ENCODE results near the gene OR52A1.

Gene OR52A1

DNA sequence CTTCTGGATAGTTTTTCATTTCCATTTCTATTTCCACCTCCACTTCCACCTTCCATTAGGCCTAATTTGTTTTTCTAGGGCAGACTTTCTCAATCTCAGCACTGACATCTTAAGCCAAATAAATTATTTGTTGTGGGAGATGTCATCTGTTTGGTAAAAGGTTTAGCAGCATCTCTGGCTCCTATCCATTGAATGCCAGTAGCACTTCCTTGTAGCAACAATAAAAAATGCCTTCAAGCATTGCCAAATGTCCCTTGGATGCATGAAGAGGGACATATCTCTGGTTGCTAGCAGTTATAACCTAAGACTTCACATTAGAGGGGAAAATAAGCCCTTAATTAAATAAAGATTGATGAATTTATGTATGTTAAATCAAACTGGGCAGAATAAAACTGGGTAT is 18.3 kb downstream of the OR52A1 start:
- no peak for DNase-seq (ENCODE audit: extremely low read depth in 1 of 2, low read depth in 1 of 2)

- DNase-seq (ENCODE audit: extremely low read depth in 1 of 2, low read depth in 1 of 2) = no peak
Observed at GRCh38 chr11:5131584-5132335, 22.8 kb downstream of the OR52A1 start.

- no peak for DNase-seq (ENCODE audit: extremely low read depth in 1 of 2, low read depth in 1 of 2)
Observed at GRCh38 chr11:5129457-5129877, 25.1 kb downstream of the OR52A1 start.

GRCh38 chr11:5124891-5125620 is 29.5 kb downstream of the OR52A1 start:
- no peak for DNase-seq (ENCODE audit: extremely low read depth in 1 of 2, low read depth in 1 of 2)

DNA sequence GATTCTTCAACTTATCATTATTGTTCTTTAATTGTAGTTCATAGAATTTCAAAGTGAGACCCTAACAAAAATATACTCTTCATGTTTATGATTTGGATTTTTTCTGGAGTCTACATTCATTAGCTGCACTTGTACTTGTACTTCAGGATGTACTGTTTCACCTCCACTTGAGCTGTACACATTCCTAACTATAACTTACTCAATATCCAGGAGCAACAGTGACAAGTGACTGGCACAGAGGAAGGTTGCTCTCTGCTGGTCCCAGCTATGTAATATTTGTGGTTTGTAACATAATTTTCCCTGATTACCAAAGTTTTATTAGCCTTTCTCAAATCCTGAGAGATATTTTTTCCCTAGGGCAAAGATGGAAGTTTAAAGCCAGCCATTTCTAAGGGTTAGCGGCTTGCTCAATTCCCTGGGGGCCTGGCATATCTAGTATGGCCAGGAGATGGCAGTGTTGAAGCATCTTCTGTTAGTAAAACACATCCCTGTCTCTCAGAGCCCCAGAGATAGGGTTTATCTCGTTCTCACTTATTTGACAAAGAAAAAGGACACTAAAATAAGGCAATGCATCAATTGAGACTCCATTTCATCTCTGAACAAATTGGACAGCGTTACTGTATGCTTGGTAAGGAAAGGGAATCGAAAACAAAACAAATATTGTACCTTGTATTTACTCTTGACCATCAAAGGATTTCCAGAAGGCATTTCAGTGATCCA is 30.6 kb downstream of the OR52A1 start:
- peak in 1 of 2 donors; percentile 10 for DNase-seq (ENCODE audit: extremely low read depth in 1 of 2, low read depth in 1 of 2)

DNA sequence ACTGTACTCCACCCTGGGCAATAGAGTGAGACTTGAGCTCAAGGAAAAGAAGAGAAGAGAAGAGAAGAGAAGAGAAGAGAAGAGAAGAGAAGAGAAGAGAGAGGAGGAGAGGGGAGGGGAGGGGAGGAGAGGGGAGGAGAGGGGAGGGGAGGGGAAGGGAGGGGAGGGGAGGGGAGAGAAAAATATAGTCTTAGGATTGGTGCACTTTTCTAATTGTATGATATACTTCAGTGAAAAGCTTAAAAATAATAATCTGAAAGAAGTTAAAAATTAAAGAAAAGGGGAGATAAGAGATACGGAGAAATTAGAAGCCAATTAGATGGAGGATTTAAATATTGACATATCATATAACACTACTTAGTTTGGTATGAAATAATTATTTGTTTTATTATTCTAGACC is 35.7 kb downstream of the OR52A1 start:
- DNase-seq (ENCODE audit: extremely low read depth in 1 of 2, low read depth in 1 of 2) = no peak

GRCh38 chr11:5117588-5117987 is 37.0 kb downstream of the OR52A1 start:
- no peak for DNase-seq (ENCODE audit: extremely low read depth in 1 of 2, low read depth in 1 of 2)

GRCh38 chr11:5115339-5115738 is 39.2 kb downstream of the OR52A1 start:
- DNase-seq (ENCODE audit: extremely low read depth in 1 of 2, low read depth in 1 of 2) = no peak

GRCh38 chr11:5107285-5107684 is 47.3 kb downstream of the OR52A1 start:
- no peak for DNase-seq (ENCODE audit: extremely low read depth in 1 of 2, low read depth in 1 of 2)

DNA sequence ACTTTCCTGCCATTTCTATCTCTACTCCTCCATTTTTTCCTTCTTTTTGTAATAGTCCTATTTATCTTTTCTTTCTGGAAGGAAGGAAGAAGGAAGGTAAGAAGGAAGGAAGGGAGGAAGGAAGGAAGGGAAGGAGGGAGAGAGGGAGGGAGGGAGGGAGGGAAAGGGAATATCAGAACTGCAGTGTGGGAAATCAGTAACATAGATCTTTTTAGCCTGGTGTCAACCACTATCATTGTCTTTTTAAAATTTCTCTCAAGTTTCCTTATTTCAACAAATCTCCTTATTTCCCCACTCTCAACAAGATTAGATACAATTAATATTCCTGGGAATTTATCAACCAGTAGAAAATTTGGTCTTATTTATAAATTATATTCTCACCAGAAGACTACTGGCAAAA is 51.5 kb downstream of the OR52A1 start:
- no peak for DNase-seq (ENCODE audit: extremely low read depth in 1 of 2, low read depth in 1 of 2)

DNA sequence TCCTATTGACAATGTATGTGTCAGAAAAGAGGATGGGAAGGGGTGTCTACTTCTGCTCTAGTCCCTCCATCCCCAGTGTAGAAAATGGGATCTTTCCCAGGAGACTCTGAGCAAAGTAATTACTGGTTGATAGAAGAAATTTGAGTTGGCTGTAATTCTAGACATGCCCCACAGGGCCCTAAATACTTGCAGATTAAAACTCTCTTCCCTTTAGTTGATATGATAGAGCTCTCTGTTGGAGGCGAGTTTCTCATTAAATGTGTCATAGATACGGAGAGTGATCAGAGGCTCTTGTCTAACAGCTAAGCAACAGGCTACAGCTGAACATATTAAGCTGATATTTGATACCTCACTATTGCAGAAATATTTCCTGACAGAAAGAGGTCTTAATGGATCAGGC is 52.3 kb downstream of the OR52A1 start:
- DNase-seq (ENCODE audit: extremely low read depth in 1 of 2, low read depth in 1 of 2) = no peak

DNA sequence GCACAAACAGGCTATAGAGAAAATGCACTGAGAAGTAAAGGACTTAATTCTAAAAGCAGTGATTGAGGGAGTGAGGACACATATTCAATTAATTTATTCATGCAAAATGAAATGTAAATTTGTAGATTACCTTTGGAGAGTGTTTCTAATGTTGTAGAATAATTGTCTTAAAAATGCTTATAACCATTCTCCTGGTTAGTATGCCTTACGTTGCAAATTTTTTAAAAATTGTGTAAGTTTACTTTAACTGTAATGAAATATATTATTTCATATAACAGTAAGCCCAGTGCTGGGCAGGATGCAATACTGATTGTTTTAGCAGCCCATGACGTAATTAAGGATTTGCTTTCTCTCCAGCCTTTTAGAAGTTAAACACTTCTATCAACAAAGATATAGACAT is 58.5 kb downstream of the OR52A1 start:
- no peak for DNase-seq (ENCODE audit: extremely low read depth in 1 of 2, low read depth in 1 of 2)
